LNCAP (cell line): Measurements from ENCODE around the gene GNG4.

Experiments used
- CTCF ChIP-seq: fragments of 450-650 bp; IDR thresholded peaks from 2 replicates; pipeline ENCODE4 v1.5.1; 2017; ENCODE audit warnings: mild to moderate bottlenecking

The GNG4 gene

GRCh38 chr1:235563513-235564061 lies 86.0 kb downstream of the GNG4 start:
- no peak for TF ChIP-seq CTCF

- TF ChIP-seq CTCF: no peak
Measured at GRCh38 chr1:235562589-235562988, 87.0 kb downstream of the GNG4 start.

- TF ChIP-seq CTCF: no peak
Measured at GRCh38 chr1:235558621-235559169, 90.9 kb downstream of the GNG4 start.

GRCh38 chr1:235557495-235557894 lies 92.1 kb downstream of the GNG4 start:
- TF ChIP-seq CTCF: no peak; the same call in 1 of the 2 replicates

GRCh38 chr1:235556807-235557206 lies 92.8 kb downstream of the GNG4 start:
- TF ChIP-seq CTCF: no peak

- no peak for TF ChIP-seq CTCF
Measured at GRCh38 chr1:235553112-235553551, 96.5 kb downstream of the GNG4 start.

- no peak for TF ChIP-seq CTCF
Measured at GRCh38 chr1:235552146-235552716, 97.4 kb downstream of the GNG4 start.
